ENCODE measurements around the gene C5. TPM values are rescaled to one million over a fixed set of nuclear protein-coding genes. Genes with fewer than 3 reads are reported as not detected.

The C5 gene
- total and polyA plus RNA-seq, 2 experiments from 2014 or later: 0.31 TPM; not detected in 1

DNA sequence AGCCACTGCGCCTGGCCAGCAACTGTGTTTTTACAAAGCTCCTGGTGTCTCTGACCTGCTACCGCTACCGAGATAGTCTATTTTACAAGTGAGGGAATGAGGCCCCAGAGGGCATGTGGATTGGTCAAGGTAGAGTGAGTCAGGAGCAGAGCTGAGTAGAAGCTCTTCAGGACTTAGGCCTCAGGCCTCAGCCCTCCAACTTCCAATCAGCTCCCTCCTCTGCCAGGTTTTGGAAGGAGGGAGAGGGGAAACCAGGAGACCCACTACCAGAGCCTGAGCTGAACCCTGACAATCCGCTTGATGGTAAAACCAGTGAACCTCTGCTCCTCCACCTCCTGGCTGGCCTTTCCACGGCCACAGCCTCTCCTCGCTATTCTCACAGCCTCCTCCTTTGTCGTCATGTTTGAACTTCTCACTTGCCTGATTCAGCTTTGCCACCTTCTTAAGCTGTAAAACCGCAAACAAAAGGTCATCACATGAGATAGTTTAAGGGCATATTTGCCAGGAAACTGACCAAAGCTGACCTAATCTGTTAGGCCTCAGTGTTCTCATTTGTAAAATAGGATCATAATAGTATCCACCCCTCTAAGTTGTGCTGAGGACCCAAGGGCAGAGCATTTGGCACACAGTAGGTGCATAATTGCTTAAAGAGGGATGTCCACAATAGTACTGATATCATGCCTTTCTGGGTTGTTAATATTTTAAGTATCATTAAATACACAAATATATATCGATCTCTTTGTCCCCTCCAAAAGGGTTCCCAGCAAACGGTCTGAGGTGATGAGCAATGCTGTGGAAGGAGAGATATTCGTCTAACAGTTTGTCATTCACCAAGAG lies 125.2 kb downstream of the C5 start:
- DNase-seq (ENCODE audit: low spot score) (no peak), ATAC-seq (no peak)
- no peaks in the 10 kb centered on the region for H3K9me3 Mint-ChIP-seq

More for the DNA sequence above, 125.2 kb downstream of the C5 start:
- Mint-ChIP-seq H3K4me1 (peaks cover 54% of the 10 kb centered on the region), H3K27ac (no peak overlapping the region), H3K36me3 (ENCODE audit: low read depth) (no peaks in the 10 kb centered on the region), H3K27me3 (ENCODE audit: insufficient read depth, low read depth, poor library complexity) (peaks cover 24% of the 10 kb centered on the region), H3K4me3 (no peak overlapping the region)
- Histone ChIP-seq H3K27ac (ENCODE audit: low read depth) (no peak overlapping the region), H3K4me1 (ENCODE audit: insufficient read depth) (peaks cover 64% of the 10 kb centered on the region), H2AFZ (0 out of 2 replicates have a peak overlapping the region, but pooled peaks have one; percentile 40), H3K79me2 (replicated peaks; ENCODE audit: insufficient read depth) (no peaks in the 10 kb centered on the region), H3F3A (replicated peaks; ENCODE audit: low read depth) (peaks cover 12% of the 10 kb centered on the region; the same call in 1 of the 2 replicates), H3K4me2 (peak overlapping the region; percentile 66), H3K27me3 (ENCODE audit: insufficient read depth) (peaks cover 15% of the 10 kb centered on the region; the same call in 1 of the 2 replicates), H3K4me3 (no peak overlapping the region), H4K20me1 (replicated peaks; ENCODE audit: insufficient read depth) (no peaks in the 10 kb centered on the region), H3K36me3 (ENCODE audit: insufficient read depth) (no peaks in the 10 kb centered on the region), H3K9me2 (ENCODE audit: insufficient read depth) (no peaks in the 10 kb centered on the region)
- TF ChIP-seq STAT1 (IDR thresholded peaks at IDR 0.05; ENCODE audit: unreplicated experiment) (no peak), NANOG (IDR thresholded peaks at IDR 0.05; ENCODE audit: borderline replicate concordance) (no peak), CREB1 (CRISPR knock-in tag; IDR thresholded peaks at IDR 0.05; ENCODE audit: low read depth) (no peak), ZNF331 (CRISPR knock-in tag; IDR thresholded peaks at IDR 0.05; ENCODE audit: low read depth) (no peak), ZNF462 (CRISPR knock-in tag; IDR thresholded peaks at IDR 0.05) (no peak), JUNB (IDR thresholded peaks at IDR 0.05; ENCODE audit: unreplicated experiment) (no peak)
- TF ChIP-seq, protein P1, sequence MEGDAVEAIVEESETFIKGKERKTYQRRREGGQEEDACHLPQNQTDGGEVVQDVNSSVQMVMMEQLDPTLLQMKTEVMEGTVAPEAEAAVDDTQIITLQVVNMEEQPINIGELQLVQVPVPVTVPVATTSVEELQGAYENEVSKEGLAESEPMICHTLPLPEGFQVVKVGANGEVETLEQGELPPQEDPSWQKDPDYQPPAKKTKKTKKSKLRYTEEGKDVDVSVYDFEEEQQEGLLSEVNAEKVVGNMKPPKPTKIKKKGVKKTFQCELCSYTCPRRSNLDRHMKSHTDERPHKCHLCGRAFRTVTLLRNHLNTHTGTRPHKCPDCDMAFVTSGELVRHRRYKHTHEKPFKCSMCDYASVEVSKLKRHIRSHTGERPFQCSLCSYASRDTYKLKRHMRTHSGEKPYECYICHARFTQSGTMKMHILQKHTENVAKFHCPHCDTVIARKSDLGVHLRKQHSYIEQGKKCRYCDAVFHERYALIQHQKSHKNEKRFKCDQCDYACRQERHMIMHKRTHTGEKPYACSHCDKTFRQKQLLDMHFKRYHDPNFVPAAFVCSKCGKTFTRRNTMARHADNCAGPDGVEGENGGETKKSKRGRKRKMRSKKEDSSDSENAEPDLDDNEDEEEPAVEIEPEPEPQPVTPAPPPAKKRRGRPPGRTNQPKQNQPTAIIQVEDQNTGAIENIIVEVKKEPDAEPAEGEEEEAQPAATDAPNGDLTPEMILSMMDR (conservative IDR thresholded peaks at IDR 0.05; ENCODE audit: low read depth in 2 of 2): no peak

All from GM23338 (cell line).